ENCODE measurements around the gene DNAJC12.

DNAJC12 gene

DNA sequence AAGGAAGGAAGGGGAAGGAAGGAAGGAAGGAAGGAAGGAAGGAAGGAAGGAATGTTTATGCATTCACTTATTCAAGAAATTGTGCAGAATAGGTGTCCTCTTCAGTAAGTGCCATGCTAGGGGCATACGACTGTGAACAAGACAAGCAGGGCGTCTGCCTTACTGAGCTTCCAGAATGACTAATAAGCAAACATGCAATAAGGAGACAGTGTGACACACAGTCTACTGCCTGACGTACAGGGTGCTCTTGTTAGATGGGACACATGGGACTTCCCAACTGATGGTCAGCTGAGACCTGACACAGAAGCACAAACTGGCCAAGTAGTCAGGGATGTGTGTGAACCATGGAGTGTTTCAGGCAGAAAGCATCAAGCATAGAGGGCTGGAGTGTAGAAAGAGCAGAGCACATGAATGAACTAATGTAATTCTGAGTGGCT lies 18.2 kb downstream of the DNAJC12 start:
- H3K36me3 ChIP-seq (replicated peaks) = no peaks in the 10 kb centered on the region
- H3K4me3 ChIP-seq = no peak overlapping the region
- H3K9me3 ChIP-seq = no peaks in the 10 kb centered on the region
- no peaks in the 10 kb centered on the region for H3K27me3 ChIP-seq (ENCODE audit: low read depth)
- in situ Hi-C loops (cut with MboI; ENCODE audit: low sequenced_read_pairs) = no loop called here
- no peak for DNase-seq (ENCODE audit: low spot score in 2 of 2)
- H3K4me1 ChIP-seq = no peaks in the 10 kb centered on the region

GRCh38 chr10:67818323-67818722 lies 19.7 kb downstream of the DNAJC12 start:
- Histone ChIP-seq H3K9me3 (no peaks in the 10 kb centered on the region), H3K27me3 (ENCODE audit: low read depth) (no peaks in the 10 kb centered on the region), H3K36me3 (replicated peaks) (no peaks in the 10 kb centered on the region), H3K4me3 (no peak overlapping the region), H3K4me1 (no peaks in the 10 kb centered on the region)
- DNase-seq (ENCODE audit: low spot score in 2 of 2) = no peak
- in situ Hi-C loops (cut with MboI; ENCODE audit: low sequenced_read_pairs) = no loop called here

- Histone ChIP-seq H3K9me3 (no peaks in the 10 kb centered on the region), H3K4me1 (no peaks in the 10 kb centered on the region), H3K4me3 (no peak overlapping the region), H3K36me3 (replicated peaks) (no peaks in the 10 kb centered on the region), H3K27me3 (ENCODE audit: low read depth) (no peaks in the 10 kb centered on the region)
- in situ Hi-C loops (cut with MboI; ENCODE audit: low sequenced_read_pairs) = no loop called here
- DNase-seq (ENCODE audit: low spot score in 2 of 2) = no peak
Observed at GRCh38 chr10:67816719-67817118, 21.3 kb downstream of the DNAJC12 start.

DNA sequence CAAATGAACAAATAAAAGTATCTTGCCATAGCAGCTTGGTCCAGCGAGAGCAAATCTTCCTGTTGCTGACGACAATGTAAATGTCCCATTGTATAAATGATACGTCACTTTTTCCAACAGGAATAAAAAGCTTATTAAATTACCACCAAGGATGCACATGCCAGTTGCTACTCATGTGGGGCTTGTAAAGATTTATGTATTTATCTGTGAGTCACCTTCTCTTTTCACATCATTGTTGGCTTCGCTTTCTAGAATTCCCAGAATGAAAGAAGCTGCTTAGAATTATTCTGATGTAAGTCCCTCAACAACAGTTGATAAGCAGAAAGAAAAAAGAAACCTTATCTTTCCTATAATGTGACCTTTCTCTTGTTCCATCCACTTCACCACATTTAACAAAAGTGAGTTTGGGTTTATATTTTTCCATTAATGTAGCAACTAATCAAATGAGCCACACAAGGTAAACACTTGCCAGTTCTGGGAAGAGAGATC lies 22.4 kb downstream of the DNAJC12 start:
- Histone ChIP-seq H3K9me3 (no peaks in the 10 kb centered on the region), H3K27me3 (ENCODE audit: low read depth) (no peaks in the 10 kb centered on the region), H3K4me1 (no peaks in the 10 kb centered on the region), H3K36me3 (replicated peaks) (no peaks in the 10 kb centered on the region), H3K4me3 (no peak overlapping the region)
- DNase-seq (ENCODE audit: low spot score in 2 of 2) = no peak
- in situ Hi-C loops (cut with MboI; ENCODE audit: low sequenced_read_pairs) = no loop called here

DNA sequence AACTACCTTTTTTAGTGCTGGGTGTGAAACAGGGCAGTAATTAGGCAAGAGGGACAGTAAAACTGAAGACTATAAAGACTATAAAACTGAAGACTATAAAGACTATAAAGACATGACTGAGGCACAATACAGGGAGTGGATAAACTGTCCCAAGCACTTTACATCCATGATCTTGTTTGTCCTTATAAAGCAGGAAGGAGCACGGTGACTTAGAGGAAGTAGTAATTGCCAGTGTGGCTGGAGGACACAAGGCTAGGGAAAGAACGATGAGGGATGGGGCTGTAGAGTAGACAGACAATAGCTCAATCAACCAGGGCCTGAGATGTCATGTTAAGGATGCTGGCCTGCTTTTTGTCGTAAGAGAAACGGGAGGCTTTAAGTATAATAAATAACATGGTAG lies 26.0 kb downstream of the DNAJC12 start:
- DNase-seq (ENCODE audit: low spot score in 2 of 2) = no peak
- Histone ChIP-seq H3K4me3 (no peak overlapping the region), H3K4me1 (no peaks in the 10 kb centered on the region), H3K9me3 (no peaks in the 10 kb centered on the region), H3K36me3 (replicated peaks) (no peaks in the 10 kb centered on the region), H3K27me3 (ENCODE audit: low read depth) (no peaks in the 10 kb centered on the region)
- in situ Hi-C loops (cut with MboI; ENCODE audit: low sequenced_read_pairs) = no loop called here

GRCh38 chr10:67809107-67809506 lies 28.9 kb downstream of the DNAJC12 start:
- no peak for DNase-seq (ENCODE audit: low spot score in 2 of 2)
- H3K4me3 ChIP-seq = no peak overlapping the region
- no peaks in the 10 kb centered on the region for H3K4me1 ChIP-seq
- in situ Hi-C loops (cut with MboI; ENCODE audit: low sequenced_read_pairs) = no loop called here
- H3K36me3 ChIP-seq (replicated peaks) = no peaks in the 10 kb centered on the region
- no peaks in the 10 kb centered on the region; the same call in 1 of the 2 replicates for H3K27me3 ChIP-seq (ENCODE audit: low read depth)
- no peaks in the 10 kb centered on the region for H3K9me3 ChIP-seq

GRCh38 chr10:67808704-67809103 lies 29.3 kb downstream of the DNAJC12 start:
- in situ Hi-C loops (cut with MboI; ENCODE audit: low sequenced_read_pairs) = no loop called here
- DNase-seq (ENCODE audit: low spot score in 2 of 2) = no peak

DNA sequence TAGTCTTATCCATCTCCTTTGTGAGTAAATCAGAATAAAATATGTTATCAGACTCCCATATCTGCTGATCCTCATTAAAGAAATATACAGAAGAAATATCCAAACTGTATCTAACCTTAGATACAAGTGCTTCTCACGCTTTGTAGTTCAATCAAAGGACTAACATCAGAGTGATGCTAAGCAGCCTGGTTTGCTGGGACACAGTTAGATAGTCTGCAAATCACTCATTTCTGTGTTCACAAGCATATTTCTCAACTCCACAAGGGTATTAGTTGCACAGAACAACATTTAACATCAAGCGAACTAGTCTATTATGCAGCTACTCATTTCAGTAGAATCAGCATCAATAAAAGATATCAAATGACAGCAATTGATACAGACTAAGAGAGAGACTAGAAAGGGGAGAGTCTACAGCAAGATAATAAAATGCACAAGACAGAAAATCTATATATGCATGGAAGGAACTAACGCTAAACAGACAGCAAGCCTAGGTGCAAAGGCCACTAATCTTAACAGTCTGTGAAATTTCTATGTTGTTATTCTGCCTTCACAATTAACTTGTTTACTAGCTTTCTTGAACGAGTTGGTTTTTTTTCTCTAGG lies 30.0 kb downstream of the DNAJC12 start:
- Histone ChIP-seq H3K27me3 (ENCODE audit: low read depth) (no peaks in the 10 kb centered on the region; the same call in 1 of the 2 replicates), H3K4me1 (no peaks in the 10 kb centered on the region), H3K4me3 (no peak overlapping the region), H3K36me3 (replicated peaks) (no peaks in the 10 kb centered on the region), H3K9me3 (no peaks in the 10 kb centered on the region)
- in situ Hi-C loops (cut with MboI; ENCODE audit: low sequenced_read_pairs) = no loop called here
- DNase-seq (ENCODE audit: low spot score in 2 of 2) = no peak

More at GRCh38 chr10:67808704-67809103, 29.3 kb downstream of the DNAJC12 start:
- Histone ChIP-seq H3K9me3 (no peaks in the 10 kb centered on the region), H3K27me3 (ENCODE audit: low read depth) (no peaks in the 10 kb centered on the region; the same call in 1 of the 2 replicates), H3K36me3 (replicated peaks) (no peaks in the 10 kb centered on the region), H3K4me3 (no peak overlapping the region), H3K4me1 (no peaks in the 10 kb centered on the region)

DNA sequence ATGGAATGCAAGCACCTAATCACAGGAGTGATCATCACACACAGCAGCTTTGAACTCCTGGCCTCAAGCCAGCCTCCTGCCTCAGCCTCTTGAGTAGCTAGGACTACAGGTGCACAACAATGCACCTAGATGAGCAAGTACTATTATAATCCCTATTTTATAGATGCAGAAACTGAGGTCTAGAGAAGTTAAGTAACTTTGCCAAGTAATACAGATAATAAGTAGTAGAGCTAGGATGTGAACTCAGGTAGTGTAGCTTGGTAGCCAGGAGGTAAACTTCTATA lies 33.7 kb downstream of the DNAJC12 start:
- in situ Hi-C loops (cut with MboI; ENCODE audit: low sequenced_read_pairs) = no loop called here
- no peaks in the 10 kb centered on the region for H3K9me3 ChIP-seq
- H3K36me3 ChIP-seq (replicated peaks) = no peaks in the 10 kb centered on the region

DNA sequence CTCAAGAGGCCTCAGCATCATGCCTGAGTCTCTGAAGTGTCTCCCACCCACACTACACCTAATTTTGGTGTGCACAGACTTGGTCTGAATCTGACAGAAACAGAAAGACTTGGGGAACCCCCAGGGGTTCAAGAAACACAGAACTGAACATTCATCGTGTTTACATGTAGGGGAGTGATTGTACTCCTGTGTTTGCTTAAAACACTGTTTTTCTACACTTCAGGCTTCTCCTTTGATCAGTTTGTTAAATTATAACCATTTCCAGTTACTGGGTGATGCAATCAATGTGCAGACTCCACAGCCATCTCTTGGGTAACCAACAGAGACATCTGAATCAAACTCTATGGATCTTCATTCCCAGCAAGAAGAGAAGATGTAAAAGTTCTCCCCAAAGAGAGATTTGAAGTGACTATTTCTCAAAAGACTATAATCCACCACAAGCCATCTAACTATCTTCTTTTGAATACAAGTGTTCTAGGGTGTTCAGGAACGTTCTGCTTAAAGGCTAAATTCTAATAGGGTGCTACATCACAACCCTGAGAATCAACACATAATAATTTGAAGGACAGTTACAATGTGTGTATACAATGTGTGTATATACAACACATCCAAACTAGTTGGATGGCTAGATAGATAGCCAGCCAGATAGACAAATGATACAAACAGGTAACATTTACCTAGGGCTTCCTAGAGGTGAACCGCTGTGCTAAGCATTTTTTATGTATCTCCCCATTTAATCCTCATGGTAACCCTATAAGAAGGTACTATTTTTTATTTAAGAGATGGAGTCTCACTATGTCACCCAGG lies 34.2 kb downstream of the DNAJC12 start:
- Histone ChIP-seq H3K36me3 (replicated peaks) (no peaks in the 10 kb centered on the region), H3K9me3 (no peaks in the 10 kb centered on the region), H3K27me3 (ENCODE audit: low read depth) (no peaks in the 10 kb centered on the region; the same call in 1 of the 2 replicates), H3K4me3 (no peak overlapping the region), H3K4me1 (no peaks in the 10 kb centered on the region)
- in situ Hi-C loops (cut with MboI; ENCODE audit: low sequenced_read_pairs) = no loop called here
- DNase-seq (ENCODE audit: low spot score in 2 of 2) = no peak

More for the DNA sequence above, 33.7 kb downstream of the DNAJC12 start:
- no peak overlapping the region for H3K4me3 ChIP-seq
- no peak for DNase-seq (ENCODE audit: low spot score in 2 of 2)
- H3K27me3 ChIP-seq (ENCODE audit: low read depth) = no peaks in the 10 kb centered on the region; the same call in 1 of the 2 replicates
- no peaks in the 10 kb centered on the region for H3K4me1 ChIP-seq

DNA sequence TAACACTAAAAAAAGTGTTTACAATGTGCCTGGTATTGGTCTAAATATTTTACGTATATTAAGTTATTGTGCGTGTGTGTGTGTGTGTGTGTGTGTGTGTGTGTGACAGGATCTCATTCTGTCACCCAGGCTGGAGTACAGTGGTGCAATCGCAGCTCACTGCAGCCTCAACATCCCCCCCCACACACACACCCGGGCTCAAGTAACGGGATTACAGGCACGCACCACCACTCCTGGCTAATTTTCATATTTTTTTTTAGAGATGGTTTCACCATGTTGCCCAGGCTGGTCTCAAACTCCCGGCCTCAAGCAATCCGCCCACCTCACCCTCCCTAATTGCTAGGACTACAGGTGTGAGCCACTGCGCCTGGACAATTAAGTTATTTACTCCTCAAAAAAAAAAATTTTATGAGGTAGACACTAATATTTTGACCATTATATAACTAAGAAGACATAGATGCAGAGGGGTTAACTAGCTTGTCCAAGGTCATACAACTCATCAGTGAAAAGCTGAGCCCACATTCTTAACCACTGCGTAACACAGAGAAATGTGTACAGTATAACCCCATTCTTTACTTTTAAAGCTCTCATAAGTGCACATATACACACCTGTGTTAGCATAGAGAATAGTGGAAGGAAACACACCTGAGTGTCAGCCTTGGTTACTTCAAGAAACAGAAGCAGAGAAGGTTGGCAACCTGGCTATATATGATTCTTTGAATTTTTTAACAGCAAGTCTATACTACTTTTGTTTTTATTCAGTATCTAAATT lies 35.0 kb downstream of the DNAJC12 start:
- DNase-seq (ENCODE audit: low spot score in 2 of 2) = no peak
- Histone ChIP-seq H3K9me3 (no peaks in the 10 kb centered on the region), H3K27me3 (ENCODE audit: low read depth) (no peaks in the 10 kb centered on the region; the same call in 1 of the 2 replicates), H3K36me3 (replicated peaks) (no peaks in the 10 kb centered on the region), H3K4me1 (no peaks in the 10 kb centered on the region), H3K4me3 (no peak overlapping the region)
- in situ Hi-C loops (cut with MboI; ENCODE audit: low sequenced_read_pairs) = no loop called here

GRCh38 chr10:67801118-67801517 lies 36.9 kb downstream of the DNAJC12 start:
- in situ Hi-C loops (cut with MboI; ENCODE audit: low sequenced_read_pairs) = no loop called here
- DNase-seq (ENCODE audit: low spot score in 2 of 2) = no peak
- Histone ChIP-seq H3K4me1 (no peaks in the 10 kb centered on the region), H3K36me3 (replicated peaks) (no peaks in the 10 kb centered on the region), H3K9me3 (no peaks in the 10 kb centered on the region), H3K27me3 (ENCODE audit: low read depth) (no peaks in the 10 kb centered on the region; the same call in 1 of the 2 replicates), H3K4me3 (no peak overlapping the region)

DNA sequence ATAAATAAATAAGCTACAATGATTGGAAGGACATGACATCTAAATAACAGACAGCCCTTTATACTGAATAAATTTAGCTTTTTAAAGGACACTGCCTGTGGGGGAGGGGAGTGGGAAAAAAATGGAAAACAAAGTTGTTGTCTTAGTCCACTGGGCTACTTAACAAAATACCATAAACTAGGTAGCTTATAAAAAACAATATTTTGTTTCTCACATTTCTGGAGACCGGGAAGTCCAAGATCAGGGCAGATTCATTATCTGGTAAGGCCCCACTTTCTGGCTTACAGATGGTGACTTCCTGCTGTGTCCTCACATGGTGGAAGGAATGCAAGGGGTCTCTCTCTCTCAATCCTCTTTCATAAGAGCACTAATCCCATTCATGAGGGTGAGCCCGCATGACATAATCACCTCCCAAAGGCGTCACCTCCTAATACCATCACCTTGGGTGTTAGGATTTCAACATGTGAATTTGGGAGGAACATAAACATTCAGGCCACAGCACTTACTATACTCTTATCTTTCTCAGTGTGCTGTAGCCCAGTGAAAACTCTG lies 43.0 kb downstream of the DNAJC12 start:
- Histone ChIP-seq H3K9me3 (no peaks in the 10 kb centered on the region), H3K36me3 (replicated peaks) (no peaks in the 10 kb centered on the region), H3K4me1 (peaks cover 16% of the 10 kb centered on the region), H3K27me3 (ENCODE audit: low read depth) (no peaks in the 10 kb centered on the region), H3K4me3 (no peak overlapping the region)
- in situ Hi-C loops (cut with MboI; ENCODE audit: low sequenced_read_pairs) = no loop called here
- DNase-seq (ENCODE audit: low spot score in 2 of 2) = no peak

All from HAP-1 (cell line).